IPS-18a (cell line): ENCODE measurements around the gene HADHB.
"Not testable (repeated sequence)": the region's sequence is repeated elsewhere in the genome, so short reads cannot be mapped to it uniquely, and the experiment has no call there.

Source experiments
- H3K27ac ChIP-seq: one replicate; pipeline ENCODE4 v1.5.1; 2013; ENCODE audit warnings: low read length
- H3K27me3 ChIP-seq: one replicate; pipeline ENCODE4 v1.6.1; 2013; ENCODE audit warnings: mild to moderate bottlenecking, low read length; ENCODE audit not compliant: control insufficient read depth, insufficient read depth
- H3K36me3 ChIP-seq: one replicate; pipeline ENCODE4 v1.6.1; 2013; ENCODE audit warnings: low read depth, low read length; ENCODE audit not compliant: control insufficient read depth
- H3K4me1 ChIP-seq: one replicate; pipeline ENCODE4 v1.6.1; 2013; ENCODE audit warnings: low read depth, low read length; ENCODE audit not compliant: control insufficient read depth
- H3K4me3 ChIP-seq: one replicate; pipeline ENCODE4 v1.5.1; 2013; ENCODE audit warnings: low read length
- H3K9ac ChIP-seq: one replicate; pipeline ENCODE4 v1.6.1; 2013; ENCODE audit warnings: mild to moderate bottlenecking, low read length, moderate library complexity
- H3K9me3 ChIP-seq: one replicate; pipeline ENCODE4 v1.6.1; 2013; ENCODE audit warnings: low read depth, low read length; ENCODE audit not compliant: control insufficient read depth

The HADHB gene

GRCh38 chr2:26246818-26247217 is 2.1 kb downstream of the HADHB start:
- no peaks in the 10 kb centered on the region for H3K36me3 ChIP-seq
- no peak overlapping the region for H3K27ac ChIP-seq
- no peaks in the 10 kb centered on the region for H3K27me3 ChIP-seq
- H3K4me1 ChIP-seq = peaks cover 12% of the 10 kb centered on the region
- H3K9ac ChIP-seq = no peak overlapping the region
- no peaks in the 10 kb centered on the region for H3K9me3 ChIP-seq
- no peak overlapping the region for H3K4me3 ChIP-seq

- H3K36me3 ChIP-seq = no peaks in the 10 kb centered on the region
- H3K27me3 ChIP-seq = no peaks in the 10 kb centered on the region
- H3K9me3 ChIP-seq = no peaks in the 10 kb centered on the region
- no peak overlapping the region for H3K4me3 ChIP-seq
- H3K27ac ChIP-seq = no peak overlapping the region
- peaks cover 7% of the 10 kb centered on the region for H3K4me1 ChIP-seq
- H3K9ac ChIP-seq = no peak overlapping the region
Observed at GRCh38 chr2:26249625-26250024, 4.9 kb downstream of the HADHB start.

- no peak overlapping the region for H3K27ac ChIP-seq
- no peak overlapping the region for H3K4me3 ChIP-seq
Observed at GRCh38 chr2:26251893-26252292, 7.2 kb downstream of the HADHB start.

GRCh38 chr2:26255759-26256384 is 11.1 kb downstream of the HADHB start:
- Histone ChIP-seq H3K9me3 (no peaks in the 10 kb centered on the region), H3K9ac (no peak overlapping the region), H3K4me1 (no peaks in the 10 kb centered on the region), H3K4me3 (no peak overlapping the region), H3K36me3 (peaks cover 8% of the 10 kb centered on the region), H3K27ac (no peak overlapping the region), H3K27me3 (no peaks in the 10 kb centered on the region)

More at GRCh38 chr2:26251893-26252292, 7.2 kb downstream of the HADHB start:
- Histone ChIP-seq H3K27me3 (no peaks in the 10 kb centered on the region), H3K4me1 (no peaks in the 10 kb centered on the region), H3K9me3 (no peaks in the 10 kb centered on the region), H3K36me3 (peaks cover 3% of the 10 kb centered on the region), H3K9ac (no peak overlapping the region)

GRCh38 chr2:26258836-26259235 is 14.1 kb downstream of the HADHB start:
- not testable (repeated sequence) for H3K9ac ChIP-seq, H3K9me3 ChIP-seq, H3K4me3 ChIP-seq, H3K36me3 ChIP-seq, H3K4me1 ChIP-seq, H3K27me3 ChIP-seq, H3K27ac ChIP-seq

GRCh38 chr2:26268213-26268612 is 23.5 kb downstream of the HADHB start:
- H3K4me1 ChIP-seq = no peaks in the 10 kb centered on the region
- H3K36me3 ChIP-seq = peaks cover 9% of the 10 kb centered on the region
- no peak overlapping the region for H3K9ac ChIP-seq
- H3K27me3 ChIP-seq = no peaks in the 10 kb centered on the region
- H3K4me3 ChIP-seq = no peak overlapping the region
- no peak overlapping the region for H3K27ac ChIP-seq
- H3K9me3 ChIP-seq = no peaks in the 10 kb centered on the region

GRCh38 chr2:26268670-26269385 is 24.1 kb downstream of the HADHB start:
- not testable (repeated sequence) for H3K4me1 ChIP-seq, H3K9ac ChIP-seq, H3K27me3 ChIP-seq, H3K27ac ChIP-seq, H3K36me3 ChIP-seq, H3K9me3 ChIP-seq, H3K4me3 ChIP-seq

- no peaks in the 10 kb centered on the region for H3K4me1 ChIP-seq
Observed at GRCh38 chr2:26269571-26270158, 24.9 kb downstream of the HADHB start.

GRCh38 chr2:26270373-26270772 is 25.6 kb downstream of the HADHB start:
- Histone ChIP-seq H3K4me3 (no peak overlapping the region), H3K9ac (no peak overlapping the region), H3K27me3 (no peaks in the 10 kb centered on the region), H3K4me1 (no peaks in the 10 kb centered on the region), H3K27ac (no peak overlapping the region), H3K9me3 (no peaks in the 10 kb centered on the region), H3K36me3 (peaks cover 3% of the 10 kb centered on the region)

More at GRCh38 chr2:26269571-26270158, 24.9 kb downstream of the HADHB start:
- H3K27ac ChIP-seq = no peak overlapping the region
- no peak overlapping the region for H3K9ac ChIP-seq
- H3K9me3 ChIP-seq = no peaks in the 10 kb centered on the region
- no peaks in the 10 kb centered on the region for H3K27me3 ChIP-seq
- H3K4me3 ChIP-seq = no peak overlapping the region
- peaks cover 5% of the 10 kb centered on the region for H3K36me3 ChIP-seq

- H3K9ac ChIP-seq = no peak overlapping the region
- H3K27me3 ChIP-seq = no peaks in the 10 kb centered on the region
- no peaks in the 10 kb centered on the region for H3K9me3 ChIP-seq
- H3K4me1 ChIP-seq = no peaks in the 10 kb centered on the region
- H3K36me3 ChIP-seq = peaks cover 11% of the 10 kb centered on the region
- H3K4me3 ChIP-seq = no peak overlapping the region
- no peak overlapping the region for H3K27ac ChIP-seq
Observed at GRCh38 chr2:26273501-26273900, 28.8 kb downstream of the HADHB start.

- Histone ChIP-seq H3K9me3 (no peaks in the 10 kb centered on the region), H3K4me1 (no peaks in the 10 kb centered on the region), H3K27me3 (no peaks in the 10 kb centered on the region), H3K9ac (no peak overlapping the region), H3K4me3 (no peak overlapping the region), H3K27ac (no peak overlapping the region), H3K36me3 (peaks cover 14% of the 10 kb centered on the region)
Observed at GRCh38 chr2:26274058-26274613, 29.4 kb downstream of the HADHB start.
